Esophagus (tissue), 2 donors: ENCODE results near the gene BCLAF3. TPM values are rescaled to one million over a fixed set of nuclear protein-coding genes. Genes with fewer than 3 reads are reported as not detected.

ENCODE experiments used
- H3K27ac ChIP-seq, 2 donors: one replicate each; pipeline ENCODE4 v1.5.1; 2013; ENCODE audit warnings: low read depth in 2 of 2, mild to moderate bottlenecking in 2 of 2, inconsistent platforms in 1 of 2, low read length in 1 of 2, moderate library complexity in 1 of 2
- H3K27me3 ChIP-seq, 2 donors: one replicate each; pipeline ENCODE4 v1.6.1; 2013; ENCODE audit warnings: low read length in 2 of 2, control low read depth in 1 of 2, mild to moderate bottlenecking in 1 of 2; ENCODE audit not compliant: insufficient read depth in 2 of 2, control insufficient read depth in 1 of 2
- H3K36me3 ChIP-seq, 2 donors: one replicate each; pipeline ENCODE4 v1.6.1; 2013; ENCODE audit warnings: low read length in 1 of 2; ENCODE audit not compliant: control insufficient read depth in 2 of 2, insufficient read depth in 2 of 2
- H3K4me1 ChIP-seq, 2 donors: one replicate each; pipeline ENCODE4 v1.6.1; 2013; ENCODE audit warnings: low read length in 1 of 2; ENCODE audit not compliant: control insufficient read depth in 2 of 2, insufficient read depth in 2 of 2
- H3K4me3 ChIP-seq, 2 donors: one replicate each; pipeline ENCODE4 v1.5.1; 2013; ENCODE audit warnings: low read length in 2 of 2, mild to moderate bottlenecking in 2 of 2, low read depth in 1 of 2, moderate library complexity in 1 of 2
- H3K9me3 ChIP-seq, 2 donors: one replicate each; pipeline ENCODE4 v1.6.1; 2013; ENCODE audit warnings: mild to moderate bottlenecking in 2 of 2, low read depth in 1 of 2, low read length in 1 of 2, moderate library complexity in 1 of 2; ENCODE audit not compliant: control insufficient read depth in 2 of 2, insufficient read depth in 1 of 2
- WGBS, 2 donors: extraction: QIAGEN DNeasy Blood & Tissue Kit; methylation state at CpG; one replicate each; pipeline ENCODE4 v1.1.7; 2013; 5-methylcytosine and 5-hydroxymethylcytosine counted together
- polyA plus RNA-seq, 2 donors: library from polyadenylated mRNA; stranded (reverse); fragments of 200-250 nt; gene quantifications; one replicate each; pipeline ENCODE4 v1.2.3, GENCODE V29; 2013
- donor health status: healthy with polysubstance abuse.
- donor health status: Bipolar disorder and iron deficiency.

BCLAF3 gene
- polyA plus RNA-seq, 2 donors = 1.7 to 3.0 TPM

GRCh38 chrX:19956306-19956705, 34.6 kb downstream of the BCLAF3 start:
- Histone ChIP-seq H3K36me3 (no peaks in the 10 kb centered on the region), H3K4me3 (no peak overlapping the region), H3K9me3 (no peaks in the 10 kb centered on the region), H3K27me3 (peaks cover 0 to 3% of the 10 kb centered on the region in 2 donors), H3K4me1 (no peaks in the 10 kb centered on the region), H3K27ac (no peak overlapping the region)

DNA sequence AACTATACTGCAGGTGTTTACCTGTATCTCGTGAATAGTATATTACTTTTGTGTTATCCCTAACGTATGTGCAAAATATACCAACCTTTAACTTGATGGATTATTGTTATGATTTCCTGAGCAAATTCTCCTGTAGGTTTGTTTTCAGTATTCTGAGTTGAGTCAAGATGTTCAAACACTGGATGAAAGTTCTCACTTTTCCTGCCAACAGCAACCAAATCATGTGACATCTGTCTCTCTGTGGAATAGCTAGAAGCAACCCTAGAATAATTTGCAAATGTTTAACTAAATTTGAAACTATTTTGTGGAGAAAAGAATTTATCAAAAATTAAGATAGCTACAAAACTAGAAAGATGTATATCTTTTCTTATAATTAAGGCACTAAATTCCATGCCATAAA, 35.6 kb downstream of the BCLAF3 start:
- Histone ChIP-seq H3K4me1 (no peaks in the 10 kb centered on the region), H3K27ac (no peak overlapping the region), H3K9me3 (no peaks in the 10 kb centered on the region), H3K36me3 (no peaks in the 10 kb centered on the region), H3K4me3 (no peak overlapping the region), H3K27me3 (peaks cover 0 to 3% of the 10 kb centered on the region in 2 donors)
- 74 to 82% methylated on average over 2 of the region's 2 CpGs for WGBS, 2 donors

DNA sequence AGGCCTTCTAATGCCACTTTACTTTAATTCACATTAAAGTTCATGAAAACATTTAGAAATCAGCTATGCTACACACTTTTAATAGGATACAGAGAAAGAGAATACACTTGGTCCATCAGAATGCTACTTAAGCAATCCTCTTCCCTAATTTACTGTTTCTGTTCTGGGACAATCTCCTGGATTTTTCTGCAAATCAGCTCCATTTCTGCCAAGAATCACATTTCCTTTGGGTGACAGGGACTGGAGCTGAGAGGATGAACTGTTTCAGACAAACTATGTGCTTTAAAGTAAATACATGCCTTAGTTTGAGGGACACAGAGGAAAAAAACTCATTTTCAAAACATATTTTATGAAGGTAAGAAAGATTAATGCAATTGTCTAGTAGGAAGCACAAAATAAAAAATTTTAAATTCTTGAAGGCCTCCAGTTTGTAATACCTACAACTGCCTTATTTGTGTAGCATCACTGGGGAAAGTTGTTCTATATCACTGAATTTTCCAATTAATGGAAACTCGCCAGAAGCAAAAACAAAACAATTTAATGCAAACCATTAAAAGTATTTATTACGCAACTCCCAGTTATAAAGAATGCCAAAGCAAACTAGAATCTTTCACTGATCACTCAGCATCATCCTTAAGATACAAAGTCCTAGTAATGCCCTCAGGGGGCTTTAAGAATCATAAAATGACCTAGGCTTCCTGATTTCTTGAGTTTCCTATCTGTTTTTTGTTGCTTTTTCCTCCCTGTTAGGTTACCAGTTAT, 36.3 kb downstream of the BCLAF3 start:
- peaks cover 0 to 3% of the 10 kb centered on the region in 2 donors for H3K27me3 ChIP-seq
- no peak overlapping the region for H3K27ac ChIP-seq
- no peak overlapping the region for H3K4me3 ChIP-seq
- 73 to 95% methylated on average over 2 of the region's 2 CpGs for WGBS, 2 donors
- no peaks in the 10 kb centered on the region for H3K4me1 ChIP-seq
- H3K36me3 ChIP-seq = no peaks in the 10 kb centered on the region
- no peaks in the 10 kb centered on the region for H3K9me3 ChIP-seq

DNA sequence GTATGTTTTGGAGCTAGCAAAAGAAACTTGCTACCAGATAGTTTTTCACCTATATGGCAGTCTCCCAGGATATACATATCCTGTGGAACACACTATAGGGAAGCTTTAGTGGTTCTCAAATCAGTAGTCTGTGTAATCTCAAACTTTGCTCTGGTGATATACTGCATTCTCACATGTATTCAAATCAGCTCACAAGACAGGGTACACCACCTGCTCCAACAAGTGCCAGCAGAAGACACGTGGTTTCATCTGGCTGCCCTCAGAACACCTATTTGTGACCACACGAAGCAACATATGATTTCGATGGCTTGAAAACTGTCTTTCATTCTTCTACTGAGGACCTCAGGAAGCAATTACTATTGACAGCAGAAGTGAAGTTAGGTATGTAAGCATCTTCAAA, 37.7 kb downstream of the BCLAF3 start:
- Histone ChIP-seq H3K9me3 (no peaks in the 10 kb centered on the region), H3K27ac (no peak overlapping the region), H3K36me3 (no peaks in the 10 kb centered on the region), H3K4me1 (no peaks in the 10 kb centered on the region), H3K27me3 (peaks cover 0 to 3% of the 10 kb centered on the region in 2 donors), H3K4me3 (no peak overlapping the region)
- 86 to 91% methylated on average over 3 of the region's 3 CpGs for WGBS, 2 donors

GRCh38 chrX:19949340-19949739, 41.5 kb downstream of the BCLAF3 start:
- H3K4me3 ChIP-seq = no peak overlapping the region
- no peaks in the 10 kb centered on the region for H3K36me3 ChIP-seq
- no peaks in the 10 kb centered on the region for H3K4me1 ChIP-seq
- no peaks in the 10 kb centered on the region for H3K9me3 ChIP-seq
- H3K27me3 ChIP-seq = peaks cover 0 to 3% of the 10 kb centered on the region in 2 donors
- no peak overlapping the region for H3K27ac ChIP-seq
- WGBS, 2 donors = 76 to 88% methylated on average over 2 of the region's 2 CpGs

- Histone ChIP-seq H3K4me3 (no peak overlapping the region), H3K9me3 (no peaks in the 10 kb centered on the region), H3K4me1 (no peaks in the 10 kb centered on the region), H3K27me3 (no peaks in the 10 kb centered on the region), H3K27ac (no peak overlapping the region), H3K36me3 (no peaks in the 10 kb centered on the region)
- WGBS, 2 donors = 83 to 93% methylated on average over 1 of the region's 1 CpG
These were observed 43.2 kb downstream of the BCLAF3 start for GRCh38 chrX:19947612-19948011.

Other genes with a start within 250 kb of the BCLAF3 start
- gene SH3KBP1, start 103.5 kb downstream of the BCLAF3 start, polyA plus RNA-seq = 1 to 10 TPM; 1.7 to 2.1 TPM
- under 1 TPM; 0.16 to 0.31 TPM for gene MAP7D2, start 125.8 kb upstream of the BCLAF3 start, polyA plus RNA-seq
- 10 to 100 TPM; 22.6 to 45.0 TPM for gene EIF1AX, start 150.8 kb upstream of the BCLAF3 start, polyA plus RNA-seq